ENCODE measurements around the gene PTAFR.

PTAFR gene

GRCh38 chr1:28194326-28195035 is 18.0 kb upstream of the PTAFR start:
- Histone ChIP-seq H3K9ac (ENCODE audit: low read length) (no peak overlapping the region), H3K36me3 (ENCODE audit: control insufficient read depth, low read depth, low read length) (peaks cover 9% of the 10 kb centered on the region), H3K4me1 (ENCODE audit: control insufficient read depth, low read depth, low read length) (peaks cover 21% of the 10 kb centered on the region), H3K9me3 (ENCODE audit: control insufficient read depth, low read depth, low read length) (no peaks in the 10 kb centered on the region), H3K4me3 (ENCODE audit: low read length) (no peak overlapping the region), H3K27me3 (ENCODE audit: control insufficient read depth, insufficient read depth, low read length) (no peaks in the 10 kb centered on the region), H3K27ac (ENCODE audit: low read length) (no peak overlapping the region)

- Histone ChIP-seq H3K27me3 (ENCODE audit: control insufficient read depth, insufficient read depth, low read length) (no peaks in the 10 kb centered on the region), H3K36me3 (ENCODE audit: control insufficient read depth, low read depth, low read length) (peaks cover 2% of the 10 kb centered on the region), H3K9me3 (ENCODE audit: control insufficient read depth, low read depth, low read length) (no peaks in the 10 kb centered on the region), H3K9ac (ENCODE audit: low read length) (no peak overlapping the region), H3K27ac (ENCODE audit: low read length) (no peak overlapping the region), H3K4me1 (ENCODE audit: control insufficient read depth, low read depth, low read length) (peaks cover 21% of the 10 kb centered on the region), H3K4me3 (ENCODE audit: low read length) (no peak overlapping the region)
Measured at GRCh38 chr1:28193701-28194161, 17.2 kb upstream of the PTAFR start.

DNA sequence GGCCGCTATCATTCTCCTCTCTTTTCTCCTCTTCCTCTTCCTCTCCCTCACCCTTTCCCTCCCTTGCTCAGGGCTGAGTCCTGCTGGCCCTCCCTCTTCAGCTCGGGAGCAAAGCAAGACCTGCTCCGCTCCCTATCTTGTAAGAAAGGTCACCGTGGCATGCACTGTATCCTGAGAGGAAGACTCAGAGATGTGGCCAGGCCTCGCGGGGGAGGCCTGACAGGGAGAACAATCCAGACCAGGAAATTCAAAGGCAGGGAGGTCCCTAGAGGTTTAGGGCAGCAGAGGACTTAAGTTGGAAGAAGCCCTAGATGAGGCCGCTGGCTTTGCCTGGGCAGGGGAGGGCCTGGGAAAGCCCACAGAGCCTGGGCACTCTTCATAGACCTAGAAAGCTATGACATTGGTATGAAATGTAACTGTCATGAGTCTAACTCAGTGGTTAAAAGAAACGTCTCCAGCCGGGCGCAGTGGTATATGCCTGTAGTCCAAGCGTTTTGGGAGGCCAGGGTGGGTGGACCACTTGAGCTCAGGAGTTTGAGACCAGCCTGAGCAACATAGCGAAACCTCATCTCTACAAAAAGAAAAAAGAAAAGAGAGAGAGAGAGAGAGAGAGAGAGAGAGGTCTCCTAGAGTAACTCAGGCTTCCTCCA is 14.6 kb upstream of the PTAFR start:
- no peaks in the 10 kb centered on the region for H3K9me3 ChIP-seq (ENCODE audit: control insufficient read depth, low read depth, low read length)
- no peak overlapping the region for H3K9ac ChIP-seq (ENCODE audit: low read length)
- H3K4me3 ChIP-seq (ENCODE audit: low read length), result no peak overlapping the region
- no peak overlapping the region for H3K27ac ChIP-seq (ENCODE audit: low read length)
- H3K4me1 ChIP-seq (ENCODE audit: control insufficient read depth, low read depth, low read length), result peaks cover 5% of the 10 kb centered on the region
- H3K27me3 ChIP-seq (ENCODE audit: control insufficient read depth, insufficient read depth, low read length), result no peaks in the 10 kb centered on the region
- no peaks in the 10 kb centered on the region for H3K36me3 ChIP-seq (ENCODE audit: control insufficient read depth, low read depth, low read length)

GRCh38 chr1:28190337-28190979 is 14.0 kb upstream of the PTAFR start:
- Histone ChIP-seq H3K4me3 (ENCODE audit: low read length) (no peak overlapping the region), H3K9ac (ENCODE audit: low read length) (no peak overlapping the region), H3K36me3 (ENCODE audit: control insufficient read depth, low read depth, low read length) (no peaks in the 10 kb centered on the region), H3K4me1 (ENCODE audit: control insufficient read depth, low read depth, low read length) (no peaks in the 10 kb centered on the region), H3K27me3 (ENCODE audit: control insufficient read depth, insufficient read depth, low read length) (no peaks in the 10 kb centered on the region), H3K27ac (ENCODE audit: low read length) (no peak overlapping the region), H3K9me3 (ENCODE audit: control insufficient read depth, low read depth, low read length) (no peaks in the 10 kb centered on the region)

GRCh38 chr1:28185071-28185470 is 8.6 kb upstream of the PTAFR start:
- Histone ChIP-seq H3K9ac (ENCODE audit: low read length) (no peak overlapping the region), H3K4me3 (ENCODE audit: low read length) (no peak overlapping the region), H3K36me3 (ENCODE audit: control insufficient read depth, low read depth, low read length) (no peaks in the 10 kb centered on the region), H3K4me1 (ENCODE audit: control insufficient read depth, low read depth, low read length) (no peaks in the 10 kb centered on the region), H3K27ac (ENCODE audit: low read length) (no peak overlapping the region), H3K27me3 (ENCODE audit: control insufficient read depth, insufficient read depth, low read length) (no peaks in the 10 kb centered on the region), H3K9me3 (ENCODE audit: control insufficient read depth, low read depth, low read length) (no peaks in the 10 kb centered on the region)

- Histone ChIP-seq H3K9me3 (ENCODE audit: control insufficient read depth, low read depth, low read length) (no peaks in the 10 kb centered on the region), H3K27ac (ENCODE audit: low read length) (no peak overlapping the region), H3K4me1 (ENCODE audit: control insufficient read depth, low read depth, low read length) (no peaks in the 10 kb centered on the region), H3K36me3 (ENCODE audit: control insufficient read depth, low read depth, low read length) (no peaks in the 10 kb centered on the region), H3K27me3 (ENCODE audit: control insufficient read depth, insufficient read depth, low read length) (no peaks in the 10 kb centered on the region), H3K4me3 (ENCODE audit: low read length) (no peak overlapping the region), H3K9ac (ENCODE audit: low read length) (no peak overlapping the region)
Measured at GRCh38 chr1:28180306-28181305, 4.1 kb upstream of the PTAFR start.

DNA sequence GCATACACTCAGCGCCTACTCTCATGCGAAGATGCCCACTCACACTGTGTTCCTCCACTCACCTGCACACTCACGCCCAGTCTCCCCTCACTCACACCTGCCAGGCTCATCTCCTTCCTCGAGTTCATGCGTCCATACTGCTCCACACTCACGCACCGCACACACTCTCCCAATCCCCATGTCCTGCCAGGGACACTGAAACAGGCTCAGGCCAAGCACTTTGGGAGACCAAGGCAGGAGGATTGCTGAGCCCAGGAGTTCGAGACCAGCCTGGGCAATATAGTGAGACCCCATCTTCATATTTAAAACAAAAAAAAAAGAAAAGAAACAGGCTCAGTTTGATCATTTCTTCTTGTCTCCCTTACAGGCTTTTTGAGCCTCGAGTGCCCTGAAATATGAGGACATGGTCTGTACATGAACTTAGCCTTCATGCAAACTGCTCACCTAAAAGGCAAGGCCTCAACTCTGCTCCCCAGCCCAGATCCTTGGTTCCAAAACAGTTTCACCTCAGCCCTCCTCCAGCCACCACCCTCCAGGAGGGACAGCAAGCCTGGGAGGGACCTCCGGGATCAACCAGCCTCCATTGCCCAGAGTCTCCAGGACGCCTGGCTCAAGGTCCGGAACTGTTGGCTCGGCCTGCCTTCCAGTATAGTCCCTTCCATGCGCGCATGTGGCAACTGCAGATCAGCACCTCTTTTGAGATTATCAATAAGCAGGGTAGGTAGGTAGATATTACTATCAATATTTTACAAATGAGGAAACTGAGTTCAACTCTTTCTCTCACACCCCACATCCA is 2.4 kb upstream of the PTAFR start:
- H3K36me3 ChIP-seq (ENCODE audit: control insufficient read depth, low read depth, low read length), result no peaks in the 10 kb centered on the region
- no peak overlapping the region for H3K9ac ChIP-seq (ENCODE audit: low read length)
- H3K27ac ChIP-seq (ENCODE audit: low read length), result no peak overlapping the region
- no peaks in the 10 kb centered on the region for H3K4me1 ChIP-seq (ENCODE audit: control insufficient read depth, low read depth, low read length)
- H3K9me3 ChIP-seq (ENCODE audit: control insufficient read depth, low read depth, low read length), result no peaks in the 10 kb centered on the region
- H3K27me3 ChIP-seq (ENCODE audit: control insufficient read depth, insufficient read depth, low read length), result no peaks in the 10 kb centered on the region
- no peak overlapping the region for H3K4me3 ChIP-seq (ENCODE audit: low read length)

DNA sequence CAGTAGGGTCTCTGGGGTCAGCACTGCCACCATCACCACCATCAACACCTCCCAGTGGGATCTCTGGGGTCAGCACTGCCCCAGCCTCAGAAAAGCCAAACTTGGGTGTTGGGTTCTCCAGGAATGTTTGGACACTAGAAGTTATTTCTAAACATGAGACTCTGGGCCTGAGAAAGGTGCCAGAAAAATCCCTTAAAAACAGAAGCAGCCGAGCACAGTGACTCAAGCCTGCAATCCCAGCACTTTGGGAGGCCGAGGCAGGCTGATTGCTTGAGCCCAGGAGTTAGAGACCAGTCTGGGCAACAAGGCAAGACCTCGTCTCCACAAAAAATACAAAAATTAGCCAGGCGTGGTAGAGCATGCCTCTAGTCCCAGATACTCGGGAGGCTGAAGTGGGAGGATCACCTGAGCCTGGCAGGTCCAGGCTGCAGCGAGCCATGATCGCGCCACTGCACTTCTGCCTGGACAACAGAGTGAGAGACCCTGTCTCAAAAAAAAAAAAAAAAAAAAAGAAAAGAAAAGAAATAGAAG is 470 bp downstream of the PTAFR start:
- Histone ChIP-seq H3K9me3 (ENCODE audit: control insufficient read depth, low read depth, low read length) (no peaks in the 10 kb centered on the region), H3K4me1 (ENCODE audit: control insufficient read depth, low read depth, low read length) (no peaks in the 10 kb centered on the region), H3K27ac (ENCODE audit: low read length) (no peak overlapping the region), H3K27me3 (ENCODE audit: control insufficient read depth, insufficient read depth, low read length) (no peaks in the 10 kb centered on the region), H3K9ac (ENCODE audit: low read length) (no peak overlapping the region), H3K4me3 (ENCODE audit: low read length) (no peak overlapping the region), H3K36me3 (ENCODE audit: control insufficient read depth, low read depth, low read length) (no peaks in the 10 kb centered on the region)

DNA sequence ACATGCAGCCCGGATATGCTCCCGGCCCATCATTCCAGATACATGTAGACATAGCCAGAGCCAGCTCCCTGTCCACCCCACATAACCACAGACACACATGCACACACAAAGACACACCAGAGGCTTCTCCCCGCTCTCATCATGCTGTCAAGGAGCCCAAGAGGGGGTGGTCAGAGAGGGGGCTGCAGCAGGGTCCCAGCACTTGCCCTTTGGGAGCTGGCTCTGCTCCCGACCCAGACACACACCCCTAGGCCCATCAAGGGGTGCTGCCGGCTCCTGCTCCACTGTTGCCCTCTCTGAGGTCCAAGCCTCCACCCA is 2.6 kb downstream of the PTAFR start:
- Histone ChIP-seq H3K9me3 (ENCODE audit: control insufficient read depth, low read depth, low read length) (no peaks in the 10 kb centered on the region), H3K27ac (ENCODE audit: low read length) (no peak overlapping the region), H3K27me3 (ENCODE audit: control insufficient read depth, insufficient read depth, low read length) (no peaks in the 10 kb centered on the region), H3K9ac (ENCODE audit: low read length) (no peak overlapping the region), H3K36me3 (ENCODE audit: control insufficient read depth, low read depth, low read length) (no peaks in the 10 kb centered on the region), H3K4me3 (ENCODE audit: low read length) (no peak overlapping the region), H3K4me1 (ENCODE audit: control insufficient read depth, low read depth, low read length) (no peaks in the 10 kb centered on the region)

DNA sequence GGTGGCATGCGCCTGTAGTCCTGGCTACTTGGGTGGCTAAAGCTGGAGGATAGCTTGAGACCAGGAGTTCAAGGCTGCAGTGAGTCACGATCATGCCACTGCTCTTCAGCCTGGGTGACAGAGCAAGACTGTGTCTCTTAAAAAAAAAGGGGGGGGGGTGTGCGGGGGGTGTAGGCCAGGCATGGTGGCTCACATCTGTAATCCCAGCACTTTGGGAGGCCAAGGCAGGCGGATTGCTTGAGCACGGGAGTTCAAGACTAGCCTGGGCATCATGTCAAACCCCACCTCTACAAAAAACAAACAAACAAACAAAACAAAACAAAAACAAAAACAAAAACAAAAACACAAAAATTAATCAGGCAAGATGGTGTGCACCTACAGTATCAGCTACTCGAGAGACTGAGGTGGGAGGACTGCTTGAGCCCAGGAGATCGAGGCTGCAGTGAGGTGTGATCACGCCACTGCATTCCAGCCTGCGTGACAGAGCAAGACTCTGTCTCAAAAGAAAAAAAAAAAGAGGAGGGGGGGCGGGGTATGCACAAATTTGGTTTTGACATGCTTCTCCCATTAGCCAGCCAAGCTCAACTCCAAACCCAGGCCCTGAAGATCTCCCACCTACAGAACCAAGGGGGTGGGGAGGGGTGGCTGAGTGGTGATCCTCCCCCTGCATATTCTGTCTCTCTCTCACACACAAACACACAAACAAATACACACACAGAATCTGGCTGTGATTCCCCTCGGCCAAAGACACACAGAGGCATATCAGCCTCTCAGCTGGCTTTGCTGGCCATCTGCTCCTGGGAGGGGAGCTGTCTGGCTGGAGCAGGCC is 3.1 kb downstream of the PTAFR start:
- Histone ChIP-seq H3K9me3 (ENCODE audit: control insufficient read depth, low read depth, low read length) (no peaks in the 10 kb centered on the region), H3K27ac (ENCODE audit: low read length) (no peak overlapping the region), H3K4me1 (ENCODE audit: control insufficient read depth, low read depth, low read length) (no peaks in the 10 kb centered on the region), H3K36me3 (ENCODE audit: control insufficient read depth, low read depth, low read length) (no peaks in the 10 kb centered on the region), H3K4me3 (ENCODE audit: low read length) (no peak overlapping the region), H3K27me3 (ENCODE audit: control insufficient read depth, insufficient read depth, low read length) (no peaks in the 10 kb centered on the region), H3K9ac (ENCODE audit: low read length) (no peak overlapping the region)
